HEK293 (cell line): Measurements from ENCODE around the gene BLOC1S1.

Experiments used
- KLF10 ChIP-seq: fragments of 450-650 bp; IDR thresholded peaks from 2 replicates; pipeline ENCODE4 v1.5.1; 2018; ENCODE audit warnings: missing biosample characterization, mild to moderate bottlenecking, missing genetic modification characterization
- OVOL3 ChIP-seq: fragments of 450-650 bp; formaldehyde crosslinking; IDR thresholded peaks from 2 replicates; pipeline ENCODE4 v1.5.1; 2016; ENCODE audit warnings: missing biosample characterization, missing genetic modification characterization
- PRDM1 ChIP-seq: fragments of 450-650 bp; formaldehyde crosslinking; IDR thresholded peaks from 2 replicates; pipeline ENCODE4; 2016; ENCODE audit warnings: missing biosample characterization, missing genetic modification characterization
- TCF7L2 ChIP-seq: IDR thresholded peaks from 2 replicates; pipeline ENCODE4 v1.6.1; 2011; ENCODE audit warnings: low read depth, mild to moderate bottlenecking, inconsistent platforms, low read length, moderate library complexity, borderline replicate concordance
- ZBTB17 ChIP-seq: fragments of 450-650 bp; formaldehyde crosslinking; IDR thresholded peaks from 2 replicates; pipeline ENCODE4 v1.5.1; 2016; ENCODE audit warnings: missing biosample characterization, missing genetic modification characterization
- ZBTB48 ChIP-seq: fragments of 450-650 bp; formaldehyde crosslinking; IDR thresholded peaks from 2 replicates; pipeline ENCODE4 v1.5.1; 2016; ENCODE audit warnings: missing biosample characterization, missing genetic modification characterization
- ZBTB7A ChIP-seq: fragments of 450-650 bp; formaldehyde crosslinking; IDR thresholded peaks from 2 replicates; pipeline ENCODE4 v1.5.1; 2016; ENCODE audit warnings: low read depth, missing biosample characterization, missing genetic modification characterization
- ZFP3 ChIP-seq: fragments of 450-650 bp; formaldehyde crosslinking; IDR thresholded peaks from 2 replicates; pipeline ENCODE4 v1.5.1; 2016; ENCODE audit warnings: low read depth, missing biosample characterization, missing genetic modification characterization
- ZFP41 ChIP-seq: fragments of 450-650 bp; formaldehyde crosslinking; IDR thresholded peaks from 2 replicates; pipeline ENCODE4 v1.5.1; 2016; ENCODE audit warnings: missing biosample characterization, missing genetic modification characterization, borderline replicate concordance
- ZNF138 ChIP-seq: fragments of 450-650 bp; formaldehyde crosslinking; IDR thresholded peaks from 2 replicates; pipeline ENCODE4 v1.5.1; 2016; ENCODE audit warnings: missing biosample characterization, missing genetic modification characterization, borderline replicate concordance
- ZNF140 ChIP-seq: fragments of 450-650 bp; formaldehyde crosslinking; IDR thresholded peaks from 2 replicates; pipeline ENCODE4 v1.5.1; 2016; ENCODE audit warnings: missing biosample characterization, missing genetic modification characterization
- ZNF157 ChIP-seq: fragments of 450-650 bp; formaldehyde crosslinking; IDR thresholded peaks from 2 replicates; pipeline ENCODE4 v1.5.1; 2016; ENCODE audit warnings: missing biosample characterization, missing genetic modification characterization
- ZNF221 ChIP-seq: fragments of 450-650 bp; formaldehyde crosslinking; IDR thresholded peaks from 2 replicates; pipeline ENCODE4 v1.5.1; 2017; ENCODE audit warnings: missing biosample characterization, missing genetic modification characterization, borderline replicate concordance
- ZNF350 ChIP-seq: fragments of 450-650 bp; formaldehyde crosslinking; IDR thresholded peaks from 2 replicates; pipeline ENCODE4 v1.5.0; 2017; ENCODE audit warnings: missing biosample characterization, mild to moderate bottlenecking, missing genetic modification characterization
- ZNF433 ChIP-seq: fragments of 450-650 bp; formaldehyde crosslinking; IDR thresholded peaks from 2 replicates; pipeline ENCODE4 v1.5.1; 2016; ENCODE audit warnings: missing biosample characterization, missing genetic modification characterization, low read depth
- ZNF510 ChIP-seq: fragments of 450-650 bp; formaldehyde crosslinking; IDR thresholded peaks from 2 replicates; pipeline ENCODE4 v1.5.1; 2018; ENCODE audit warnings: mild to moderate bottlenecking, missing genetic modification characterization, missing biosample characterization; ENCODE audit not compliant: insufficient replicate concordance
- ZNF521 ChIP-seq: fragments of 450-650 bp; formaldehyde crosslinking; IDR thresholded peaks from 2 replicates; pipeline ENCODE4 v1.5.1; 2017; ENCODE audit warnings: missing biosample characterization, mild to moderate bottlenecking, missing genetic modification characterization
- ZNF529 ChIP-seq: fragments of 450-650 bp; formaldehyde crosslinking; IDR thresholded peaks from 2 replicates; pipeline ENCODE4 v1.5.1; 2017; ENCODE audit warnings: missing genetic modification characterization, missing biosample characterization; ENCODE audit not compliant: insufficient replicate concordance
- ZNF548 ChIP-seq: fragments of 450-650 bp; formaldehyde crosslinking; IDR thresholded peaks from 2 replicates; pipeline ENCODE4 v1.5.1; 2016; ENCODE audit warnings: missing biosample characterization, missing genetic modification characterization
- ZNF549 ChIP-seq: fragments of 450-650 bp; IDR thresholded peaks from 2 replicates; pipeline ENCODE4 v1.5.1; 2018; ENCODE audit warnings: missing biosample characterization, missing genetic modification characterization, mild to moderate bottlenecking, inconsistent platforms, moderate library complexity
- ZNF571 ChIP-seq: fragments of 450-650 bp; formaldehyde crosslinking; IDR thresholded peaks from 2 replicates; pipeline ENCODE4 v1.5.0; 2017; ENCODE audit warnings: missing biosample characterization, missing genetic modification characterization
- ZNF600 ChIP-seq: fragments of 450-650 bp; formaldehyde crosslinking; IDR thresholded peaks from 2 replicates; pipeline ENCODE4 v1.5.1; 2016; ENCODE audit warnings: missing biosample characterization, missing genetic modification characterization
- ZNF623 ChIP-seq: fragments of 450-650 bp; formaldehyde crosslinking; IDR thresholded peaks from 2 replicates; pipeline ENCODE4 v1.5.1; 2016; ENCODE audit warnings: missing biosample characterization, missing genetic modification characterization
- ZNF626 ChIP-seq: fragments of 450-650 bp; sonication (Bioruptor Pico); formaldehyde crosslinking; IDR thresholded peaks from 2 replicates; pipeline ENCODE4 v1.5.1; 2018; ENCODE audit warnings: missing biosample characterization, missing genetic modification characterization, inconsistent platforms
- ZNF664 ChIP-seq: fragments of 450-650 bp; formaldehyde crosslinking; IDR thresholded peaks from 2 replicates; pipeline ENCODE4 v1.5.1; 2016; ENCODE audit warnings: missing biosample characterization, missing genetic modification characterization
- ZNF677 ChIP-seq: fragments of 450-650 bp; IDR thresholded peaks from 2 replicates; pipeline ENCODE4 v1.5.0; 2018; ENCODE audit warnings: missing biosample characterization, mild to moderate bottlenecking, missing genetic modification characterization, moderate library complexity
- ZNF785 ChIP-seq: fragments of 450-650 bp; formaldehyde crosslinking; IDR thresholded peaks from 2 replicates; pipeline ENCODE4 v1.5.1; 2016; ENCODE audit warnings: missing biosample characterization, missing genetic modification characterization
- ZNF791 ChIP-seq: fragments of 450-650 bp; formaldehyde crosslinking; IDR thresholded peaks from 2 replicates; pipeline ENCODE4 v1.5.1; 2016; ENCODE audit warnings: missing biosample characterization, missing genetic modification characterization
- ZNF830 ChIP-seq: fragments of 450-650 bp; IDR thresholded peaks from 2 replicates; pipeline ENCODE4 v1.5.0; 2018; ENCODE audit warnings: missing biosample characterization, missing genetic modification characterization, low read depth, mild to moderate bottlenecking, moderate library complexity
- TF ChIP-seq, protein P1 (sequence below): fragments of 450-650 bp; formaldehyde crosslinking; IDR thresholded peaks from 2 replicates; pipeline ENCODE4 v1.5.1; 2016; ENCODE audit warnings: missing biosample characterization, missing genetic modification characterization
- TF ChIP-seq, protein P2 (sequence below): sonication (generic); formaldehyde crosslinking; IDR thresholded peaks from 2 replicates; pipeline ENCODE4 v1.8.1; 2022; ENCODE audit warnings: mild to moderate bottlenecking, moderate library complexity, missing genetic modification reagents
- TF ChIP-seq, protein P3 (sequence below): fragments of 450-650 bp; formaldehyde crosslinking; IDR thresholded peaks from 2 replicates; pipeline ENCODE4 v1.5.1; 2016; ENCODE audit warnings: missing biosample characterization, missing genetic modification characterization
- TF ChIP-seq, protein P4 (sequence below): fragments of 450-650 bp; formaldehyde crosslinking; IDR thresholded peaks from 2 replicates; pipeline ENCODE4 v1.5.1; 2016; ENCODE audit warnings: missing biosample characterization, missing genetic modification characterization

The BLOC1S1 gene

DNA sequence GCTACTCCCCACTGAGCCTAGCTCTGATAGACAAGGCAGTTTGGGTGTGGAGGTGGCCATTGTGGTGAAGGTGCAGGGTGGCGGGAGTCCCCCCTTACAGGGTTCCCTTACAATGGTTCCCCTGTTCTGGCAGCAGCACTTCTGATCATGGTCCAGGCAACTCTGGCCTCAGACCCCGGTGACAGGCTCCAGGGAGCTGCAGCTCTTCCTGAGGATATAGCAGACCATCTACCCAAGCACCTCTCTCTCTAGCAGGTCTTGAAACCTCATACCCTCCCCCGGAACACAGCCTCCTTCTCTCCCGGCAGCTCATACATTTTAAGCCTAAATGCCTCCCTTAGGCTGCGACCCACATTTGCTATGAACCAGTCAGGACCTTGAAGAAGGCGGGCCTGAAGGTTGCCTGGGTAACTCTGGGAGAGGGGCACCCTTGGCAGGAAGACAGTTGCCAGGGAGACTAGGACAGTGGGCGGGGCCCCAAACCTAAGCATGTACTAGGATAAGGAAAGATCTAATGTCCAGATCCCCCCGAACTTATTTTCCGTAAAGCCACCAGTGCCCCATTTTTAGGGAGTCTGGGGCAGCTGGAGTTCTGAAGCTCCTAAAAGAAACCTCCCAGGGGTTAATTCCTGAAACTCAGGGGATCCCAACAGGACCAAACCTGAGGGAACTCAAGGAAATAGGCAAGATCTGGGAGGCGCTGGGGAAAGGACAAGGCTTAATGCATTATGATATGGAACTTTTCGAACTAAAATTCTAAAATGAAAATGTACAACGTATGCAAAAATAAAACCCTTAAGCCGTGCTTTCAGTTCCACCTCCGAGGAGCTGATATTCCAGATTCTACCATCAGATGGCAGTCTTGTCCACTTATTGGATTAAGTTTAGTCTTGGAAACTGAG is 22.5 kb downstream of the BLOC1S1 start (continued):
- TF ChIP-seq, protein P1, sequence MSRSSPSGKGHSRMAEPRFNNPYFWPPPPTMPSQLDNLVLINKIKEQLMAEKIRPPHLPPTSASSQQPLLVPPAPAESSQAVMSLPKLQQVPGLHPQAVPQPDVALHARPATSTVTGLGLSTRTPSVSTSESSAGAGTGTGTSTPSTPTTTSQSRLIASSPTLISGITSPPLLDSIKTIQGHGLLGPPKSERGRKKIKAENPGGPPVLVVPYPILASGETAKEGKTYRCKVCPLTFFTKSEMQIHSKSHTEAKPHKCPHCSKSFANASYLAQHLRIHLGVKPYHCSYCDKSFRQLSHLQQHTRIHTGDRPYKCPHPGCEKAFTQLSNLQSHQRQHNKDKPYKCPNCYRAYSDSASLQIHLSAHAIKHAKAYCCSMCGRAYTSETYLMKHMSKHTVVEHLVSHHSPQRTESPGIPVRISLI (tag by site-specific recombination): no peak
- TF ChIP-seq ZNF521 (tag by site-specific recombination) (no peak), OVOL3 (tag by site-specific recombination) (no peak), ZBTB17 (tag by site-specific recombination) (peak; percentile 97), ZBTB48 (tag by site-specific recombination) (peak; percentile 97), ZNF664 (tag by site-specific recombination) (no peak), TCF7L2 (no peak), KLF10 (0 out of 2 replicates have a peak, but pooled peaks have one; percentile 14), ZNF433 (tag by site-specific recombination) (no peak), ZFP3 (tag by site-specific recombination) (no peak), ZFP41 (no peak), ZNF623 (tag by site-specific recombination) (no peak), ZNF350 (tag by site-specific recombination) (no peak), ZNF157 (tag by site-specific recombination) (no peak), ZNF677 (tag by site-specific recombination) (no peak), PRDM1 (tag by site-specific recombination) (no peak), ZNF830 (no peak), ZNF549 (tag by site-specific recombination) (no peak), ZNF785 (tag by site-specific recombination) (no peak), ZNF510 (tag by site-specific recombination) (no peak), ZNF626 (no peak), ZNF791 (tag by site-specific recombination) (no peak), ZNF529 (tag by site-specific recombination) (no peak), ZNF138 (tag by site-specific recombination) (no peak), ZNF600 (tag by site-specific recombination) (peak; percentile 97), ZBTB7A (tag by site-specific recombination) (no peak), ZNF140 (no peak), ZNF571 (tag by site-specific recombination) (no peak), ZNF221 (no peak), ZNF548 (tag by site-specific recombination) (no peak)
- TF ChIP-seq, protein P2, sequence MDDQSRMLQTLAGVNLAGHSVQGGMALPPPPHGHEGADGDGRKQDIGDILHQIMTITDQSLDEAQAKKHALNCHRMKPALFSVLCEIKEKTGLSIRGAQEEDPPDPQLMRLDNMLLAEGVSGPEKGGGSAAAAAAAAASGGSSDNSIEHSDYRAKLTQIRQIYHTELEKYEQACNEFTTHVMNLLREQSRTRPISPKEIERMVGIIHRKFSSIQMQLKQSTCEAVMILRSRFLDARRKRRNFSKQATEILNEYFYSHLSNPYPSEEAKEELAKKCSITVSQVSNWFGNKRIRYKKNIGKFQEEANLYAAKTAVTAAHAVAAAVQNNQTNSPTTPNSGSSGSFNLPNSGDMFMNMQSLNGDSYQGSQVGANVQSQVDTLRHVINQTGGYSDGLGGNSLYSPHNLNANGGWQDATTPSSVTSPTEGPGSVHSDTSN (CRISPR knock-in tag): no peak
- TF ChIP-seq, protein P3, sequence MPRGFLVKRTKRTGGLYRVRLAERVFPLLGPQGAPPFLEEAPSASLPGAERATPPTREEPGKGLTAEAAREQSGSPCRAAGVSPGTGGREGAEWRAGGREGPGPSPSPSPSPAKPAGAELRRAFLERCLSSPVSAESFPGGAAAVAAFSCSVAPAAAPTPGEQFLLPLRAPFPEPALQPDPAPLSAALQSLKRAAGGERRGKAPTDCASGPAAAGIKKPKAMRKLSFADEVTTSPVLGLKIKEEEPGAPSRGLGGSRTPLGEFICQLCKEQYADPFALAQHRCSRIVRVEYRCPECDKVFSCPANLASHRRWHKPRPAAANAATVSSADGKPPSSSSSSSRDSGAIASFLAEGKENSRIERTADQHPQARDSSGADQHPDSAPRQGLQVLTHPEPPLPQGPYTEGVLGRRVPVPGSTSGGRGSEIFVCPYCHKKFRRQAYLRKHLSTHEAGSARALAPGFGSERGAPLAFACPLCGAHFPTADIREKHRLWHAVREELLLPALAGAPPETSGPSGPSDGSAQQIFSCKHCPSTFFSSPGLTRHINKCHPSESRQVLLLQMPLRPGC: no peak
- TF ChIP-seq, protein P4, sequence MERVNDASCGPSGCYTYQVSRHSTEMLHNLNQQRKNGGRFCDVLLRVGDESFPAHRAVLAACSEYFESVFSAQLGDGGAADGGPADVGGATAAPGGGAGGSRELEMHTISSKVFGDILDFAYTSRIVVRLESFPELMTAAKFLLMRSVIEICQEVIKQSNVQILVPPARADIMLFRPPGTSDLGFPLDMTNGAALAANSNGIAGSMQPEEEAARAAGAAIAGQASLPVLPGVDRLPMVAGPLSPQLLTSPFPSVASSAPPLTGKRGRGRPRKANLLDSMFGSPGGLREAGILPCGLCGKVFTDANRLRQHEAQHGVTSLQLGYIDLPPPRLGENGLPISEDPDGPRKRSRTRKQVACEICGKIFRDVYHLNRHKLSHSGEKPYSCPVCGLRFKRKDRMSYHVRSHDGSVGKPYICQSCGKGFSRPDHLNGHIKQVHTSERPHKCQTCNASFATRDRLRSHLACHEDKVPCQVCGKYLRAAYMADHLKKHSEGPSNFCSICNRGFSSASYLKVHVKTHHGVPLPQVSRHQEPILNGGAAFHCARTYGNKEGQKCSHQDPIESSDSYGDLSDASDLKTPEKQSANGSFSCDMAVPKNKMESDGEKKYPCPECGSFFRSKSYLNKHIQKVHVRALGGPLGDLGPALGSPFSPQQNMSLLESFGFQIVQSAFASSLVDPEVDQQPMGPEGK (tag by site-specific recombination): peak; percentile 89
